ENCODE results near the gene GRK1. TPM values are rescaled to one million over a fixed set of nuclear protein-coding genes. Genes with fewer than 3 reads are reported as not detected.

GRK1 gene
- total RNA-seq, 1 donor from 2014 or later: 0.09 TPM

GRCh38 chr13:113657851-113658741, 8.9 kb upstream of the GRK1 start, which contains the start of gene ATP4B:
TSS of gene ATP4B (minus strand) at chr13:113658198. CDS start at chr13:113658144, 54 bp downstream.
- DNase-seq (ENCODE audit: low spot score) (peak; percentile 43), ATAC-seq (no peak)
- intact Hi-C loops (cut with DNase I): no loop called here

GRCh38 chr13:113658836-113659235, 8.2 kb upstream of the GRK1 start:
- DNase-seq (ENCODE audit: low spot score) (peak; percentile 34), ATAC-seq (no peak)
- intact Hi-C loops (cut with DNase I): no loop called here

GRCh38 chr13:113659337-113659736, 7.7 kb upstream of the GRK1 start:
- DNase-seq (ENCODE audit: low spot score): no peak
- intact Hi-C loops (cut with DNase I): no loop called here
- ATAC-seq: no peak

- DNase-seq (ENCODE audit: low spot score): peak; percentile 10
- intact Hi-C loops (cut with DNase I): no loop called here
- ATAC-seq: no peak
Observed at GRCh38 chr13:113660066-113660465, 7.0 kb upstream of the GRK1 start.

- no peak for ATAC-seq
- intact Hi-C loops (cut with DNase I): no loop called here
- no peak for DNase-seq (ENCODE audit: low spot score)
Observed at GRCh38 chr13:113661509-113661908, 5.5 kb upstream of the GRK1 start.

- intact Hi-C loops (cut with DNase I): no loop called here
- ATAC-seq: no peak
- peak; percentile 30 for DNase-seq (ENCODE audit: low spot score)
Observed at GRCh38 chr13:113663934-113664333, 3.1 kb upstream of the GRK1 start.

- intact Hi-C loops (cut with DNase I): no loop called here
- peak; percentile 41 for DNase-seq (ENCODE audit: low spot score)
- no peak for ATAC-seq
Observed at GRCh38 chr13:113664751-113665596, 2.0 kb upstream of the GRK1 start.

GRCh38 chr13:113665597-113666328, 1.3 kb upstream of the GRK1 start:
- no peak for ATAC-seq
- intact Hi-C loops (cut with DNase I): no loop called here
- peak; percentile 34 for DNase-seq (ENCODE audit: low spot score)

- ATAC-seq: no peak
- DNase-seq (ENCODE audit: low spot score): peak; percentile 38
- intact Hi-C loops (cut with DNase I): no loop called here
Observed at GRCh38 chr13:113666329-113666670, 719 bp upstream of the GRK1 start.

GRCh38 chr13:113667771-113668490, 912 bp downstream of the GRK1 start:
- ATAC-seq (no peak), DNase-seq (ENCODE audit: low spot score) (peak; percentile 52)
- intact Hi-C loops (cut with DNase I): no loop called here

GRCh38 chr13:113668491-113668971, 1.5 kb downstream of the GRK1 start:
- no peak for ATAC-seq
- intact Hi-C loops (cut with DNase I): no loop called here
- peak; percentile 36 for DNase-seq (ENCODE audit: low spot score)

GRCh38 chr13:113669231-113669754, 2.3 kb downstream of the GRK1 start:
- intact Hi-C loops (cut with DNase I): no loop called here
- ATAC-seq (no peak), DNase-seq (ENCODE audit: low spot score) (peak; percentile 50)

GRCh38 chr13:113669755-113670341, 2.8 kb downstream of the GRK1 start:
- ATAC-seq: no peak
- peak; percentile 48 for DNase-seq (ENCODE audit: low spot score)
- intact Hi-C loops (cut with DNase I): no loop called here

- ATAC-seq: no peak
- DNase-seq (ENCODE audit: low spot score): peak; percentile 25
Observed at GRCh38 chr13:113670541-113670940, 3.5 kb downstream of the GRK1 start.

GRCh38 chr13:113671066-113672001, 4.3 kb downstream of the GRK1 start:
- ATAC-seq (no peak), DNase-seq (ENCODE audit: low spot score) (peak; percentile 54)
- intact Hi-C loops (cut with DNase I): no loop called here

More at GRCh38 chr13:113670541-113670940, 3.5 kb downstream of the GRK1 start:
- intact Hi-C loops (cut with DNase I): no loop called here

GRCh38 chr13:113672002-113672651, 5.1 kb downstream of the GRK1 start:
- DNase-seq (ENCODE audit: low spot score) (no peak), ATAC-seq (peak; percentile 20)
- intact Hi-C loops (cut with DNase I): no loop called here

Data from sciatic nerve (tissue), 2 donors.